ENCODE results near the gene SLC9A9. TPM values are rescaled to one million over a fixed set of nuclear protein-coding genes. Genes with fewer than 3 reads are reported as not detected.

Gene SLC9A9
- polyA plus RNA-seq, 1 donor from 2014 or later, result 0.54 TPM

GRCh38 chr3:143267989-143268388 lies 580.3 kb downstream of the SLC9A9 start (continued):
- no peak for TF ChIP-seq SMC3 (conservative IDR thresholded peaks at IDR 0.05; ENCODE audit: poor library complexity)
- no peak for TF ChIP-seq EZH2 (IDR thresholded peaks at IDR 0.05; ENCODE audit: borderline replicate concordance, insufficient read depth, low read length, poor library complexity, severe bottlenecking)

GRCh38 chr3:143266927-143267326 lies 581.3 kb downstream of the SLC9A9 start:
- H3F3A ChIP-seq (ENCODE audit: insufficient read depth, low read length, poor library complexity, severe bottlenecking), result no peaks in the 10 kb centered on the region
- no peaks in the 10 kb centered on the region for H3K36me3 ChIP-seq (ENCODE audit: insufficient read depth, low read length)
- no peak overlapping the region for H3K4me3 ChIP-seq (ENCODE audit: low read length)
- H3K4me2 ChIP-seq (ENCODE audit: low read length), result no peak overlapping the region
- no peaks in the 10 kb centered on the region for H3K79me2 ChIP-seq (replicated peaks; ENCODE audit: insufficient read depth, low read length)
- no peaks in the 10 kb centered on the region for H3K9me2 ChIP-seq (ENCODE audit: insufficient read depth, low read length)
- no peak overlapping the region for H2AFZ ChIP-seq (ENCODE audit: low read depth, low read length)
- no peaks in the 10 kb centered on the region for H3K27me3 ChIP-seq (ENCODE audit: insufficient read depth, low read depth, low read length)
- no peaks in the 10 kb centered on the region for H3K9me3 ChIP-seq (ENCODE audit: low read length)
- no peak overlapping the region for H3K27ac ChIP-seq (ENCODE audit: low read length)
- no peaks in the 10 kb centered on the region for H4K20me1 ChIP-seq (ENCODE audit: insufficient read depth)
- H3K9ac ChIP-seq (ENCODE audit: low read length), result no peak overlapping the region
- TF ChIP-seq CTCF (IDR thresholded peaks at IDR 0.05; ENCODE audit: poor library complexity, severe bottlenecking), result no peak

GRCh38 chr3:143266511-143266910 lies 581.8 kb downstream of the SLC9A9 start:
- Histone ChIP-seq H3K9me3 (ENCODE audit: low read length) (no peaks in the 10 kb centered on the region), H3K9ac (ENCODE audit: low read length) (no peak overlapping the region)

GRCh38 chr3:143265501-143266070 lies 582.7 kb downstream of the SLC9A9 start:
- TF ChIP-seq MXI1 (conservative IDR thresholded peaks at IDR 0.05; ENCODE audit: poor library complexity, severe bottlenecking), result no peak
- TF ChIP-seq EP300 (conservative IDR thresholded peaks at IDR 0.05; ENCODE audit: poor library complexity, severe bottlenecking), result no peak
- TF ChIP-seq REST (IDR thresholded peaks at IDR 0.05; ENCODE audit: borderline replicate concordance), result no peak
- no peak for TF ChIP-seq POLR2AphosphoS5 (IDR thresholded peaks at IDR 0.05)
- no peak for TF ChIP-seq TAF1 (IDR thresholded peaks at IDR 0.05; ENCODE audit: low read depth)
- TF ChIP-seq RAD21 (conservative IDR thresholded peaks at IDR 0.05), result no peak
- TF ChIP-seq EZH2 (IDR thresholded peaks at IDR 0.05; ENCODE audit: borderline replicate concordance, insufficient read depth, low read length, poor library complexity, severe bottlenecking), result no peak
- TF ChIP-seq SMC3 (conservative IDR thresholded peaks at IDR 0.05; ENCODE audit: poor library complexity), result no peak
- no peak for TF ChIP-seq CTCF (IDR thresholded peaks at IDR 0.05; ENCODE audit: poor library complexity, severe bottlenecking)
- Histone ChIP-seq H3K9me3 (ENCODE audit: low read length) (no peaks in the 10 kb centered on the region), H3K9me2 (ENCODE audit: insufficient read depth, low read length) (no peaks in the 10 kb centered on the region), H3K27ac (ENCODE audit: low read length) (no peak overlapping the region), H3K4me2 (ENCODE audit: low read length) (no peak overlapping the region), H3K79me2 (replicated peaks; ENCODE audit: insufficient read depth, low read length) (no peaks in the 10 kb centered on the region), H3K9ac (ENCODE audit: low read length) (no peak overlapping the region), H3K36me3 (ENCODE audit: insufficient read depth, low read length) (no peaks in the 10 kb centered on the region), H3K4me3 (ENCODE audit: low read length) (no peak overlapping the region), H4K20me1 (ENCODE audit: insufficient read depth) (no peaks in the 10 kb centered on the region), H3K27me3 (ENCODE audit: insufficient read depth, low read depth, low read length) (no peaks in the 10 kb centered on the region), H3F3A (ENCODE audit: insufficient read depth, low read length, poor library complexity, severe bottlenecking) (no peaks in the 10 kb centered on the region), H2AFZ (ENCODE audit: low read depth, low read length) (no peak overlapping the region)

More at GRCh38 chr3:143266511-143266910, 581.8 kb downstream of the SLC9A9 start:
- no peaks in the 10 kb centered on the region for H3K79me2 ChIP-seq (replicated peaks; ENCODE audit: insufficient read depth, low read length)
- no peak for TF ChIP-seq EZH2 (IDR thresholded peaks at IDR 0.05; ENCODE audit: borderline replicate concordance, insufficient read depth, low read length, poor library complexity, severe bottlenecking)
- H3K36me3 ChIP-seq (ENCODE audit: insufficient read depth, low read length), result no peaks in the 10 kb centered on the region
- no peaks in the 10 kb centered on the region for H3K27me3 ChIP-seq (ENCODE audit: insufficient read depth, low read depth, low read length)
- H3K9me2 ChIP-seq (ENCODE audit: insufficient read depth, low read length), result no peaks in the 10 kb centered on the region
- no peaks in the 10 kb centered on the region for H3F3A ChIP-seq (ENCODE audit: insufficient read depth, low read length, poor library complexity, severe bottlenecking)
- H2AFZ ChIP-seq (ENCODE audit: low read depth, low read length), result no peak overlapping the region
- no peak overlapping the region for H3K4me2 ChIP-seq (ENCODE audit: low read length)
- no peak overlapping the region for H3K4me3 ChIP-seq (ENCODE audit: low read length)
- no peaks in the 10 kb centered on the region for H4K20me1 ChIP-seq (ENCODE audit: insufficient read depth)
- H3K27ac ChIP-seq (ENCODE audit: low read length), result no peak overlapping the region
